K562 (cell line): ENCODE results near the gene PLEKHM3. TPM values are rescaled to one million over a fixed set of nuclear protein-coding genes. Genes with fewer than 3 reads are reported as not detected.

Experiments
- ATAC-seq: fragments of 200-7000 bp; cut with Tn5 transposase; 3 replicates; pipeline ENCODE4 v1.9.1; 2020; ENCODE audit warnings: moderate library complexity
- BruUV-seq: library from RNA; stranded (reverse); fragments of 400-500 nt; replicated peaks from 2 replicates; lab custom pipeline; 2021; lab: Mats Ljungman, UMichigan
- CTCF ChIA-PET: fragments of 300-600 bp; formaldehyde crosslinking; extraction: SDS; loops from one replicate; lab custom pipeline; 2021; ENCODE audit warnings: low intra/inter-chr PET ratio; lab: Yijun Ruan, JAX
- POLR2A ChIA-PET: fragments of 300-600, 350-650 bp; sonication (Branson Sonifier 250); formaldehyde crosslinking; extraction: SDS; loops from one replicate; lab custom pipeline; 2021; ENCODE audit warnings: antibody characterized with exemption, inconsistent platforms; lab: Yijun Ruan, JAX
- DNase-seq, 4 experiments: peaks; one replicate each; pipeline versions ENCODE4 v3.0.0 to v3.0.0-alpha.2; 2011 to 2018; ENCODE audit warnings: low spot score in 3 of 4, mixed read lengths in 3 of 4; ENCODE audit errors: extremely low read depth in 1 of 4
- FAIRE-seq: peaks from 2 replicates; lab custom pipeline; 2011; peaks lifted over from hg19 to GRCh38; lab: Jason Lieb, UNC
- H2AFZ ChIP-seq: 2 replicates; pipeline ENCODE4 v1.6.0; 2011; ENCODE audit warnings: low read depth, low read length, control low read depth, inconsistent platforms
- H3K27ac ChIP-seq: fragments of 200-600 bp; 3 replicates; pipeline ENCODE4 v1.8.0; 2011; ENCODE audit warnings: low read depth, mild to moderate bottlenecking, control low read depth, inconsistent platforms, low read length, moderate library complexity, mixed read lengths; ENCODE audit errors: extremely low read depth
- H3K27me3 ChIP-seq, 2 experiments: fragments of 300-600 bp in 1 of 2; 2 replicates in 1 of 2; 3 replicates in 1 of 2; pipeline versions ENCODE4 v1.6.0 to v1.8.0; 2011; ENCODE audit warnings: inconsistent platforms in 2 of 2, low read length in 2 of 2, mild to moderate bottlenecking in 1 of 2, mixed read lengths in 1 of 2, moderate library complexity in 1 of 2; ENCODE audit not compliant: control insufficient read depth in 2 of 2, insufficient read depth in 2 of 2
- H3K36me3 ChIP-seq: fragments of 300-600 bp; 3 replicates; pipeline ENCODE4 v1.8.0; 2011; ENCODE audit warnings: mild to moderate bottlenecking, low read length, inconsistent platforms; ENCODE audit not compliant: control insufficient read depth, insufficient read depth
- H3K4me1 ChIP-seq, 2 experiments: fragments of 200-600 bp in 1 of 2; replicated peaks in 1 of 2; 2 replicates in 1 of 2; 3 replicates in 1 of 2; pipeline versions ENCODE4 v1.5.1 to v1.8.0; 2011; ENCODE audit warnings: inconsistent platforms in 2 of 2, low read length in 2 of 2, mild to moderate bottlenecking in 1 of 2, mixed read lengths in 1 of 2, moderate library complexity in 1 of 2; ENCODE audit not compliant: control insufficient read depth in 2 of 2, insufficient read depth in 2 of 2
- H3K4me2 ChIP-seq: 2 replicates; pipeline ENCODE4 v1.6.1; 2011; ENCODE audit warnings: low read length, control low read depth, inconsistent platforms, mixed read lengths; ENCODE audit not compliant: insufficient read depth
- H3K4me3 ChIP-seq: fragments of 200-600 bp; sonication (generic), shearing (Covaris generic); 2 replicates; pipeline ENCODE4 v1.5.1; 2016; ENCODE audit warnings: control low read depth, inconsistent platforms
- H3K79me2 ChIP-seq: fragments of 200-600 bp; 3 replicates; pipeline ENCODE4 v1.8.0; 2011; ENCODE audit warnings: low read length, inconsistent platforms; ENCODE audit not compliant: control insufficient read depth, insufficient read depth
- H3K9ac ChIP-seq, 2 experiments: 2 replicates each; pipeline versions ENCODE4 v1.6.0 to v1.6.1; 2011; ENCODE audit warnings: low read depth in 2 of 2, low read length in 2 of 2, control low read depth in 1 of 2, inconsistent platforms in 1 of 2, mild to moderate bottlenecking in 1 of 2, mixed read lengths in 1 of 2; ENCODE audit not compliant: insufficient read depth in 1 of 2
- H3K9me1 ChIP-seq: one replicate; pipeline ENCODE4 v1.6.0; 2011; ENCODE audit warnings: inconsistent platforms, mild to moderate bottlenecking, low read length, moderate library complexity; ENCODE audit not compliant: control insufficient read depth, insufficient read depth
- H3K9me3 ChIP-seq: replicated peaks from 2 replicates; pipeline ENCODE4 v1.5.1; 2011; ENCODE audit warnings: low read depth, low read length, inconsistent platforms; ENCODE audit not compliant: control insufficient read depth, insufficient read depth
- H4K20me1 ChIP-seq: replicated peaks from 2 replicates; pipeline ENCODE4 v1.6.1; 2011; ENCODE audit warnings: low read length, inconsistent platforms, mixed read lengths; ENCODE audit not compliant: control insufficient read depth, insufficient read depth
- CAMTA2 ChIP-seq: fragments of 250-450 bp; sonication (Bioruptor Pico); conservative IDR thresholded peaks from 2 replicates; pipeline ENCODE4 v1.5.1; 2022
- HDAC2 ChIP-seq: fragments of 450-650 bp; IDR thresholded peaks from 2 replicates; pipeline ENCODE4 v1.6.1; 2016; ENCODE audit warnings: mild to moderate bottlenecking
- HDAC8 ChIP-seq: fragments of 450-650 bp; IDR thresholded peaks from 2 replicates; pipeline ENCODE4 v1.6.1; 2016; ENCODE audit warnings: mild to moderate bottlenecking, missing genetic modification characterization, moderate library complexity, missing compliant biosample characterization
- LARP7 ChIP-seq: fragments of 450-650 bp; IDR thresholded peaks from 2 replicates; pipeline ENCODE4 v1.6.1; 2016
- ZBED1 ChIP-seq: IDR thresholded peaks from 2 replicates; pipeline ENCODE4 v1.6.1; 2014
- ZNF174 ChIP-seq: fragments of 250-450 bp; sonication (Bioruptor Pico); IDR thresholded peaks from 2 replicates; pipeline ENCODE4 v1.4.0; 2020; ENCODE audit warnings: mild to moderate bottlenecking
- ZNF431 ChIP-seq: sonication (generic); formaldehyde crosslinking; IDR thresholded peaks from 2 replicates; pipeline ENCODE4 v1.8.0; 2022; ENCODE audit warnings: mild to moderate bottlenecking, missing genetic modification reagents
- ZNF764 ChIP-seq: fragments of 250-450 bp; sonication (Bioruptor Pico); IDR thresholded peaks from 2 replicates; pipeline ENCODE4 v1.4.0; 2020; ENCODE audit warnings: low read depth, mild to moderate bottlenecking, moderate library complexity
- in situ Hi-C: fragments of 300-500 bp; cut with MboI; formaldehyde crosslinking; loops from 4 replicates; pipeline ENCODE4 v1.15.0; 2018; ENCODE audit warnings: inconsistent platforms, mixed read lengths
- intact Hi-C: fragments of 100-400 bp; cut with micrococcal nuclease; formaldehyde crosslinking; loops from 2 replicates; pipeline ENCODE4 v1.14.2; 2022
- polyA plus RNA-seq, 8 experiments: library from polyadenylated mRNA; depleted of rRNA in 4 of 8; stranded (reverse) in 5 of 8; unstranded in 3 of 8; fragments of >200 nt; fragmentation: Nextera tagmentation in 2 of 8; fragmentation: Illumina TruSeq in 1 of 8; extraction: Ambion mirVana in 2 of 8; extraction: Trizol in 1 of 8; gene quantifications; 2 replicates each; pipeline versions ENCODE4 v1.2.1 to v1.2.3, GENCODE V29; 2011 to 2014; ENCODE audit warnings: inconsistent platforms in 1 of 8, missing spikeins in 1 of 8
- total RNA-seq, 7 experiments: library from RNA; depleted of rRNA in 6 of 7; stranded (reverse); fragments of >200 nt in 6 of 7; fragmentation: Illumina TruSeq in 2 of 7; extraction: Trizol in 2 of 7; gene quantifications; 2 replicates each; pipeline versions ENCODE4 v1.2.1 to v1.2.3, GENCODE V29; 2011 to 2021; ENCODE audit warnings: low replicate concordance in 1 of 7
- TF ChIP-seq, protein P1 (sequence below): fragments of 250-450 bp; sonication (Bioruptor Pico); IDR thresholded peaks from 2 replicates; pipeline ENCODE4 v1.5.0; 2020; ENCODE audit warnings: mild to moderate bottlenecking
- TF ChIP-seq, protein P2 (sequence below): fragments of 450-650 bp; IDR thresholded peaks from 2 replicates; pipeline ENCODE4 v1.6.1; 2016; ENCODE audit warnings: mild to moderate bottlenecking, moderate library complexity

PLEKHM3 gene
- total and polyA plus RNA-seq, 9 of the 15 experiments (the other 6 are each of a cell fraction or from before 2014, with no cell fraction given) = 0.24 to 1.6 (median 1.0) TPM

DNA sequence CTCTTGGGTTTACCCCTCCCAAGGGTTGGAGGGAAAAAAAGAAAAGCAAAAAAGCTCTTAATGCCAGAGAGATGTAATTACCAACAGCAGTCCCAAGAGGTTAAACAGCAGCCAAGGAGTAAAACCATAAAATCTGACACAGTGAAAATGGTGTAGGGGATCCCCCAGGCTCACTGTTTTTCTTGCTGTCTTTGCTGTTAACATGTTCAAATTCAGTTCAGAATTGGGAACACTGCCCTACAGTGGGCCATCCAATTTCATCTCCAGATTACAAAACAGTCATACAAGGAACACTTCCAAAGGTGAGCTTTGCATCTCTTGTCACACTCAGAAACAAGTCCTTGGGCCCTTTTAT is 54.5 kb downstream of the PLEKHM3 start:
- intact Hi-C loops = loop anchor here (5.0 kb wide), 2 partner anchors 204 to 344 kb away; partner anchors contain the start of genes FZD5 and METTL21A
- H3K4me3 ChIP-seq = no peak overlapping the region
- H3K4me2 ChIP-seq = no peak overlapping the region
- POLR2A ChIA-PET = interaction anchor here (0.7 to 1.3 kb wide), 3 partner anchors 9 to 406 kb away, joined by 3 to 4 read pairs (median 3); no protein-coding TSS in a partner anchor
- ATAC-seq (no peak), DNase-seq (no peak), FAIRE-seq (no peak)
- H3K36me3 ChIP-seq = no peaks in the 10 kb centered on the region
- H3K9me1 ChIP-seq = no peaks in the 10 kb centered on the region
- H3K79me2 ChIP-seq = no peaks in the 10 kb centered on the region
- H2AFZ ChIP-seq = no peak overlapping the region
- in situ Hi-C loops = no loop called here
- CTCF ChIA-PET = no interaction called here
- H3K9ac ChIP-seq = no peak overlapping the region
- no peaks in the 10 kb centered on the region for H4K20me1 ChIP-seq
- H3K9me3 ChIP-seq = no peaks in the 10 kb centered on the region
- H3K27ac ChIP-seq = no peak overlapping the region
- H3K4me1 ChIP-seq = peaks cover 0 to 2% of the 10 kb centered on the region in 2 experiments; a peak in 1 of 5 replicates
- BruUV-seq = no TSS peak
- no peaks in the 10 kb centered on the region for H3K27me3 ChIP-seq
- TF ChIP-seq ZNF174 (no peak), HDAC2 (no peak), LARP7 (no peak), CAMTA2 (CRISPR knock-in tag) (no peak), HDAC8 (no peak), ZBED1 (no peak), ZNF431 (no peak), ZNF764 (CRISPR knock-in tag) (no peak)
- TF ChIP-seq, protein P1, sequence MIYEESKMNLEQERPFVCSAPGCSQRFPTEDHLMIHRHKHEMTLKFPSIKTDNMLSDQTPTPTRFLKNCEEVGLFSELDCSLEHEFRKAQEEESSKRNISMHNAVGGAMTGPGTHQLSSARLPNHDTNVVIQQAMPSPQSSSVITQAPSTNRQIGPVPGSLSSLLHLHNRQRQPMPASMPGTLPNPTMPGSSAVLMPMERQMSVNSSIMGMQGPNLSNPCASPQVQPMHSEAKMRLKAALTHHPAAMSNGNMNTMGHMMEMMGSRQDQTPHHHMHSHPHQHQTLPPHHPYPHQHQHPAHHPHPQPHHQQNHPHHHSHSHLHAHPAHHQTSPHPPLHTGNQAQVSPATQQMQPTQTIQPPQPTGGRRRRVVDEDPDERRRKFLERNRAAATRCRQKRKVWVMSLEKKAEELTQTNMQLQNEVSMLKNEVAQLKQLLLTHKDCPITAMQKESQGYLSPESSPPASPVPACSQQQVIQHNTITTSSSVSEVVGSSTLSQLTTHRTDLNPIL = no peak
- TF ChIP-seq, protein P2, sequence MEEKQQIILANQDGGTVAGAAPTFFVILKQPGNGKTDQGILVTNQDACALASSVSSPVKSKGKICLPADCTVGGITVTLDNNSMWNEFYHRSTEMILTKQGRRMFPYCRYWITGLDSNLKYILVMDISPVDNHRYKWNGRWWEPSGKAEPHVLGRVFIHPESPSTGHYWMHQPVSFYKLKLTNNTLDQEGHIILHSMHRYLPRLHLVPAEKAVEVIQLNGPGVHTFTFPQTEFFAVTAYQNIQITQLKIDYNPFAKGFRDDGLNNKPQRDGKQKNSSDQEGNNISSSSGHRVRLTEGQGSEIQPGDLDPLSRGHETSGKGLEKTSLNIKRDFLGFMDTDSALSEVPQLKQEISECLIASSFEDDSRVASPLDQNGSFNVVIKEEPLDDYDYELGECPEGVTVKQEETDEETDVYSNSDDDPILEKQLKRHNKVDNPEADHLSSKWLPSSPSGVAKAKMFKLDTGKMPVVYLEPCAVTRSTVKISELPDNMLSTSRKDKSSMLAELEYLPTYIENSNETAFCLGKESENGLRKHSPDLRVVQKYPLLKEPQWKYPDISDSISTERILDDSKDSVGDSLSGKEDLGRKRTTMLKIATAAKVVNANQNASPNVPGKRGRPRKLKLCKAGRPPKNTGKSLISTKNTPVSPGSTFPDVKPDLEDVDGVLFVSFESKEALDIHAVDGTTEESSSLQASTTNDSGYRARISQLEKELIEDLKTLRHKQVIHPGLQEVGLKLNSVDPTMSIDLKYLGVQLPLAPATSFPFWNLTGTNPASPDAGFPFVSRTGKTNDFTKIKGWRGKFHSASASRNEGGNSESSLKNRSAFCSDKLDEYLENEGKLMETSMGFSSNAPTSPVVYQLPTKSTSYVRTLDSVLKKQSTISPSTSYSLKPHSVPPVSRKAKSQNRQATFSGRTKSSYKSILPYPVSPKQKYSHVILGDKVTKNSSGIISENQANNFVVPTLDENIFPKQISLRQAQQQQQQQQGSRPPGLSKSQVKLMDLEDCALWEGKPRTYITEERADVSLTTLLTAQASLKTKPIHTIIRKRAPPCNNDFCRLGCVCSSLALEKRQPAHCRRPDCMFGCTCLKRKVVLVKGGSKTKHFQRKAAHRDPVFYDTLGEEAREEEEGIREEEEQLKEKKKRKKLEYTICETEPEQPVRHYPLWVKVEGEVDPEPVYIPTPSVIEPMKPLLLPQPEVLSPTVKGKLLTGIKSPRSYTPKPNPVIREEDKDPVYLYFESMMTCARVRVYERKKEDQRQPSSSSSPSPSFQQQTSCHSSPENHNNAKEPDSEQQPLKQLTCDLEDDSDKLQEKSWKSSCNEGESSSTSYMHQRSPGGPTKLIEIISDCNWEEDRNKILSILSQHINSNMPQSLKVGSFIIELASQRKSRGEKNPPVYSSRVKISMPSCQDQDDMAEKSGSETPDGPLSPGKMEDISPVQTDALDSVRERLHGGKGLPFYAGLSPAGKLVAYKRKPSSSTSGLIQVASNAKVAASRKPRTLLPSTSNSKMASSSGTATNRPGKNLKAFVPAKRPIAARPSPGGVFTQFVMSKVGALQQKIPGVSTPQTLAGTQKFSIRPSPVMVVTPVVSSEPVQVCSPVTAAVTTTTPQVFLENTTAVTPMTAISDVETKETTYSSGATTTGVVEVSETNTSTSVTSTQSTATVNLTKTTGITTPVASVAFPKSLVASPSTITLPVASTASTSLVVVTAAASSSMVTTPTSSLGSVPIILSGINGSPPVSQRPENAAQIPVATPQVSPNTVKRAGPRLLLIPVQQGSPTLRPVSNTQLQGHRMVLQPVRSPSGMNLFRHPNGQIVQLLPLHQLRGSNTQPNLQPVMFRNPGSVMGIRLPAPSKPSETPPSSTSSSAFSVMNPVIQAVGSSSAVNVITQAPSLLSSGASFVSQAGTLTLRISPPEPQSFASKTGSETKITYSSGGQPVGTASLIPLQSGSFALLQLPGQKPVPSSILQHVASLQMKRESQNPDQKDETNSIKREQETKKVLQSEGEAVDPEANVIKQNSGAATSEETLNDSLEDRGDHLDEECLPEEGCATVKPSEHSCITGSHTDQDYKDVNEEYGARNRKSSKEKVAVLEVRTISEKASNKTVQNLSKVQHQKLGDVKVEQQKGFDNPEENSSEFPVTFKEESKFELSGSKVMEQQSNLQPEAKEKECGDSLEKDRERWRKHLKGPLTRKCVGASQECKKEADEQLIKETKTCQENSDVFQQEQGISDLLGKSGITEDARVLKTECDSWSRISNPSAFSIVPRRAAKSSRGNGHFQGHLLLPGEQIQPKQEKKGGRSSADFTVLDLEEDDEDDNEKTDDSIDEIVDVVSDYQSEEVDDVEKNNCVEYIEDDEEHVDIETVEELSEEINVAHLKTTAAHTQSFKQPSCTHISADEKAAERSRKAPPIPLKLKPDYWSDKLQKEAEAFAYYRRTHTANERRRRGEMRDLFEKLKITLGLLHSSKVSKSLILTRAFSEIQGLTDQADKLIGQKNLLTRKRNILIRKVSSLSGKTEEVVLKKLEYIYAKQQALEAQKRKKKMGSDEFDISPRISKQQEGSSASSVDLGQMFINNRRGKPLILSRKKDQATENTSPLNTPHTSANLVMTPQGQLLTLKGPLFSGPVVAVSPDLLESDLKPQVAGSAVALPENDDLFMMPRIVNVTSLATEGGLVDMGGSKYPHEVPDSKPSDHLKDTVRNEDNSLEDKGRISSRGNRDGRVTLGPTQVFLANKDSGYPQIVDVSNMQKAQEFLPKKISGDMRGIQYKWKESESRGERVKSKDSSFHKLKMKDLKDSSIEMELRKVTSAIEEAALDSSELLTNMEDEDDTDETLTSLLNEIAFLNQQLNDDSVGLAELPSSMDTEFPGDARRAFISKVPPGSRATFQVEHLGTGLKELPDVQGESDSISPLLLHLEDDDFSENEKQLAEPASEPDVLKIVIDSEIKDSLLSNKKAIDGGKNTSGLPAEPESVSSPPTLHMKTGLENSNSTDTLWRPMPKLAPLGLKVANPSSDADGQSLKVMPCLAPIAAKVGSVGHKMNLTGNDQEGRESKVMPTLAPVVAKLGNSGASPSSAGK = no peak
